ENCODE measurements around the gene ESRRA. TPM values are rescaled to one million over a fixed set of nuclear protein-coding genes. Genes with fewer than 3 reads are reported as not detected.

The ESRRA gene
- total RNA-seq, 1 donor from 2014 or later, result 12.0 TPM

DNA sequence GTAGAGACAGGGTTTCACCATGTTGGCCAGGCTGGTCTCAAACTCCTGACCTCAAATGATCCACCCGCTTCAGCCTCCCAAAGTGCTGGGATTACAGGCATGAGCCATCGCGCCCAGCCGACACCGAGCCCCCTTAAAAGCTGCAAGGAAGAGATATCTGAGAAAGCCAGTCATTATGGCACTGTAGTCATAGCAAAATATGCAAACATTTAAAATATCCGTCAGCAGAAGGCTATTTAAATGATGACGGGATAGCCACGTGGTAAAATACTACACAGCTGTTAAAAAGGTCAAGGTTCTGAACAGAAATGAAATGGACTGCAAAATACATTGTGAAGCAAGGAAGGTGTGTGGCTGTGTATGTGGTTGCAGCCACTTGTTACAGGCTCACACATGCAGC, 28.2 kb downstream of the ESRRA start:
- no peak for DNase-seq

DNA sequence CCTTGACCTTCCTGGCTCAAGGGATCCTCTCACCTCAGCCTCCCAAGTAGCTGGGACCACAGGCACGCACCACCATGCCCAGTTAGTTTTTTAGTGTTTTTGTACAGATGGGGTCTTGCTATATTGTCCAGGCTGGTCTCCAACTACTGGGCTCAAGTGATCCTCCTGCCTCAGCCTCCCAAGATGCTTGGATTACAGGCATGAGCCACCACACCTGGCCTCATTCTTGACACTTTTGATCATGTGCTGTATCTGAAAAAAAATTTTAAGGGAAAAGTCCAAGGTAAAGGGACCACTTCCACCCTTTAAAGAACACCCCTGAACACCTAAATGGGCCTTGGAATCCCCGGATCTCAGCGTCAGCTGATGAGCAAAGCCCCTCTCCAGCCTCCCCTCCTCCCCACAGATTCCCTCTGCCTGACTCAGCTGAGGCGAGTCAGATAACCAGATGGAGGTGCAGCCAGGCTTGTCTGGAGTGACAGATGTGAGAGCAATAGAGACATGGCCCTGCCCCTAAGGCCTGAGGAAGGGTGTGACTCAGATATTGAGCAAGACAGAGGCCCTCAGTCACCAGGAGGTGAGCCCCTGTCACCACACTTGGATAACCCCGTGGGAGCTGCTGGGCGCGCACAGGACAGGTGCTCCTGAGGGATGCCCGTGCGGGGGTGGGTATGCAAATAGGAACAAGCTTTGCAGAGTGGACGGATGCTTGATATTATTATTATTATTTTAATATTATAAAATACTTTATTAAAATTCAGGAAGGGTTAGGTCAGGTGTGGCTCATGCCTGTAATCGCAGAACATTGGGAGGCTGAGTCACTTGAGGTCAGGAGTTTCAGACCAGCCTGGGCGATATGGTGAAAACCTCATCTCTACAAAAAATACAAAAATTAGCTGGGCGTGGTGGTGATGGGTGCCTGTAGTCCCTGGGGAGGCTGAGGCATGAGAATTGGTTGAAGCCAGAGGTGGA, 29.7 kb downstream of the ESRRA start:
- DNase-seq, result no peak

DNA sequence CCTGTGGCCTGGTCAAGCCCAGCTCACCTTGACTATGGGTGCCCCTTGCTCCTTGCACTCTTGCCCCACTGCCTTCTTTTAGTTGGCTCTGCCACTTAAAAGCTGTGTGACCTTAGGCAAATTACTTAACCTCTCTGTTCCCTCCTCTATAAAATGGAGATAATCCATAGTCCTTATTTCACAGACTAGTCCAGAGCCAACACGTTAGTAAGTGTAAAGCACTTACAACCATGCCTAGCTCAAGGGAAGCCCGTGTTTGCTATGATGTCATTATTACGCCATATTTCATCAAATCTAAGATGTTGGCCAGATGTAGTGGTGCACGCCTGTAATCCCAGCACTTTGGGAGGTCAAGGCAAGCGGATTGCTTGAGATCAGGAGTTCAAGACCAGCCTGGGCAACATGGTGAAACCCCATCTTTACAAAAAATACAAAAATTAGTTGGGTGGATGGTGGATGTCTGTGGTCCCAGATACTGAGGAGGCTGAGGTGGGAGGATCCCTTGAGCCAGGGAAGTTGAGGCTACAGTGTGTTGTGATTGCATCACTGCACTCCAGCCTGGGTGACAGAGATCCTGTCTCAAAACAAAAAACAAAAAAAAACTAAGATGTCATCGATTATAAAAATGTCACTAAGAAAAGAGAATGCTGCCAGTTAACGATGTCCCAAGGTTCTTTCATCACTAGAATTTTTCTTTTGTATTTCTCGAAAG, 32.4 kb downstream of the ESRRA start:
- DNase-seq, result no peak

DNA sequence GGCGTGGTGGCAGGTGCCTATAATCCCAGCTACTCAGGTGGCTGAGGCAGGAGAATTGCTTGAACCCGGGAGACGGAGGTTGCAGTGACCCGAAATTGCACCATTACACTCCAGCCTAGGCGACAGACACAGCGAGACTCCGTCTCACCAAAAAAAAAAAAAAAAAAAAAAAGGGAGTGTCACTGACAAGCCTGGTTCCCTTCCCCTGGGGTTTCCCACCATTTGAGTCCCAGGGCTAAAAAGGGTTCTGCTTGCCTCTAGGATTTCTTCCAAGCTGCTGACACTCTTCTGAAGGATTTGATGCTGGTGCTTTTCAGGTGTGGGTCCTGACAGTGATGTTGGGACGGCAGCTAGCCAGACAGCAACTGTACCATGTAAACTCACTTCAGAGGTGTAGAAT, 33.4 kb downstream of the ESRRA start:
- DNase-seq, result no peak

DNA sequence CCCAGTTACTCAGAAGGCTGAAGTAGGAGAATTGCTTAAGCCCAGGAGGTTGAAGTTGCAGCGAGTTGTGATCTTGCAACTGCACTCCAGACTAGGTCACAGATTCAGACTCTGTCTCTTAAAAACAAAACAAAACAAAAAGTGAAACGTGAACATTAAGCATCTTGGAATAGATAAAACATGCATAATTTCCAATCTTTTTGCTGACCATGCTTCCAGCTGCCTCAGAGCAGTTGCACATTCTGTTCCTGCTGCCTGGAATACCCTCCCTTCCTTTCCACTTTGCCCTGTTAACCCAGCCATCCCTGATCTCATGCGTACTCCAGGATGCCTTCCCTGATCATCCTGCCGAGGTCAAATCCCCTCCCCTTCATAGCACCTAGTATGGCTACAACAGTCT, 34.0 kb downstream of the ESRRA start:
- DNase-seq, result no peak

DNA sequence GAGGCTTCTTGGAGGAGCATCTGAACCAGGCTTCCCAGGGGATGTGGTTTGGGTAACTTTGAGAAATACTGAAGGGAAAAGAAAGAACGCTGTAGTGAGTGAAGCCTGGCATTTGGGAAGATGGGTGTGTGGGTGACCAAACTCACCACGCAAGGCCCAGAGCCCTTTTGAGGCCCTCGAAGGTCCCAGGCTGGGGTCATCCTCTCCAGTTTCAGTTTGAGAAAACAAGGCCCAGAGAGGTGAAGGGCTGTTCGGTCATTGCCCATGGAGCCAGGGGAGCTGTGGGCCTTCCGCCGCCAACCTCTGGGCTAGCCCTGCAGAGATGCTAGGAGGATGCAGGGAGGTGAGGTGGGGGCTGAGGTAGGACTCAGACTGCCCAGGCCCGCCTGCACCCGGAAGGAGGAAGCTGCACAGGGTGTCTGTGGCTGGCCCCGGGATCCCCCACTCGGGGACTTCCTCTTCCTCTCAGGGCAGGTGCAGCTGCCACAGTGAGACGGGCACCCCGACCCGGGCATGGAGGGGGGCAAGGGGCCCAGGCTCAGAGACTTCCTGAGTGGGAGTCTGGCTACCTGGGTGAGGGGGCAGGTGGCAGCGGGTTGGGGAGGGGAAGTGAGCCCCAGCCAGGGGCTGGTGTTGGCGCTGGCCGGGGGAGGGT, 34.6 kb downstream of the ESRRA start, which contains the start of gene CCDC88B:
Gene CCDC88B, plus strand, starts transcription at position 451 of the 655 bp plus-strand sequence. Its CDS starts 63 bp downstream, at position 514.
- DNase-seq, result no peak

DNA sequence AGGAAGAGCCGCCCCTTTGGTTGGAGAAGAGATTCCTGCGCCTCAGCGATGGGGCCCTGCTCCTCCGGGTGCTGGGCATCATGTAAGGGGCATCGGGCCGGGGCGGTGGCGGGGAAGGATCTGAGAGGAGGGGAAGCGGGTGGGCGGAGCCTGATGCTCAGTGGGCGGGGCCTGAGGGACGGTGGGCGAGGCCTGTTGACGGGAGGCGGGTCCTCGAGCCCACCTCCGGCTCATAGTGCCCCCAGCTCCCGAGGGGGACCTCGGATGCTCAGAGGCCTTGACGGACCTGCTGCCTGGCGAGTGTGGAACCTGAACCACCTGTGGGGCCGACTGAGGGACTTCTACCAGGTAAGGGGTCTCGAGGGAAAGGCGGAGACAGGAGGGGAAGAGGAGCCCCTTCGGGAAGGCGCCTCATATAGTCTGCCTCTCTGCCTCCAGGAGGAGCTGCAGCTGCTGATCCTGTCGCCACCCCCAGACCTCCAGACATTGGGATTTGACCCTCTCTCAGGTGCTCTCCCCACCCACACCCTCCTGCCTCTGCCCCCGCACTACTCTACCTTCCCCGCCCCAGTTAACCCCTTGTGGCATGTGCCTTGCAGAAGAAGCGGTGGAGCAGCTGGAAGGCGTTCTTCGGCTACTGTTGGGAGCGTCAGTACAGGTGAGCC, 35.5 kb downstream of the ESRRA start:
- no peak for DNase-seq

DNA sequence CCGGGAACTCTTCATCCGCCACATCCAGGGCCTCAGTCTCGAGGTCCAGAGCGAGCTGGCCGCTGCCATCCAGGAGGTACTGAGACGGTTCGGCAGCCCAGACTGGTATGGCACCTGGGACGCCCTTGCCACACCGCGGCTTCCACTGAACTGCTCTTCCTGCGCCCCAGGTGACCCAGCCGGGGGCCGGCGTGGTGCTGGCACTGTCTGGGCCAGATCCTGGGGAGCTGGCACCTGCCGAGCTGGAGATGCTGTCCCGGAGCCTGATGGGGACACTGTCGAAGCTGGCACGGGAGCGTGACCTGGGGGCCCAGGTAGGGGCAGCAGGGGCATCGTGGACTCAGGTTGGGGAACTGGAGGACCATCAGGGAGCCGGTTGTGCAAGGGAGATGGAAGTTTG, 36.1 kb downstream of the ESRRA start:
- no peak for DNase-seq

DNA sequence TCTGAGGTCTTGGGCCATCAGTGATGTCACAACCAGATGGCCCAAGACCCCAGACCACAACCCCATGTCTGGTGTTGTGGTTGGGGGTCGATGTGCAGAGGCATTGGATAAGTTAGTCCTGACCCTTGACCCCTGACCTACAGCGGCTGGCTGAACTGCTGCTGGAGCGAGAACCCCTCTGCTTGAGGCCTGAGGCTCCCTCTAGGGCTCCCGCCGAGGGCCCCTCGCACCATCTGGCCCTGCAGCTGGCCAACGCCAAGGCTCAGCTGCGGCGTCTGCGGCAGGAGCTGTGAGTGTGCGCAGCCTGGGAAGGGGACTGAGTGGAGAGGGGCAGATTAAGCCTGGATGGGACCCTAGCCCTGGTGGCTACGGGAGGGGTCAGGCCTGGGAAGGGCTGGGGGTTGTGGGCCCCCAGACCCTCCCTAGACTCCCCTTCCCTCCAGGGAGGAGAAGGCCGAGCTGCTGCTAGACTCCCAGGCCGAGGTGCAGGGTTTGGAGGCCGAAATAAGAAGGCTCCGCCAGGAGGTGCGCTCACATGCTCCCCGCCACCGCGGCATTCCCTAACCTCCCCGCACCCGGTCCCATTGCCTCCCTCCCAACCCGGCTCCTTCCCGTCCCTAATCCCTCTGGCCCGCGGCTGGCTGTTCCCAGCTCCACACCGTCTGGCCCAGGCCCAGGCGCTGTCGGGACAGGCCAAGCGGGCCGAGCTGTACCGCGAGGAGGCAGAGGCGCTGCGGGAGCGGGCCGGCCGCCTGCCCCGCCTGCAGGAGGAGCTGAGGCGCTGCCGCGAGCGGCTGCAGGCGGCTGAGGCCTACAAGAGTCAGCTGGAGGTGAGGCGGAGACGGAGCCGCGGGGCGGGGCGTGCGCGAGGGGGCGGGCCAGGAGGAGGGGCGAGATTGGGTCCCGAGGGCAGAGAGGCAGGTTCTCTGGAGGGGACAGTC, 36.8 kb downstream of the ESRRA start:
- DNase-seq, result peak; percentile 51

DNA sequence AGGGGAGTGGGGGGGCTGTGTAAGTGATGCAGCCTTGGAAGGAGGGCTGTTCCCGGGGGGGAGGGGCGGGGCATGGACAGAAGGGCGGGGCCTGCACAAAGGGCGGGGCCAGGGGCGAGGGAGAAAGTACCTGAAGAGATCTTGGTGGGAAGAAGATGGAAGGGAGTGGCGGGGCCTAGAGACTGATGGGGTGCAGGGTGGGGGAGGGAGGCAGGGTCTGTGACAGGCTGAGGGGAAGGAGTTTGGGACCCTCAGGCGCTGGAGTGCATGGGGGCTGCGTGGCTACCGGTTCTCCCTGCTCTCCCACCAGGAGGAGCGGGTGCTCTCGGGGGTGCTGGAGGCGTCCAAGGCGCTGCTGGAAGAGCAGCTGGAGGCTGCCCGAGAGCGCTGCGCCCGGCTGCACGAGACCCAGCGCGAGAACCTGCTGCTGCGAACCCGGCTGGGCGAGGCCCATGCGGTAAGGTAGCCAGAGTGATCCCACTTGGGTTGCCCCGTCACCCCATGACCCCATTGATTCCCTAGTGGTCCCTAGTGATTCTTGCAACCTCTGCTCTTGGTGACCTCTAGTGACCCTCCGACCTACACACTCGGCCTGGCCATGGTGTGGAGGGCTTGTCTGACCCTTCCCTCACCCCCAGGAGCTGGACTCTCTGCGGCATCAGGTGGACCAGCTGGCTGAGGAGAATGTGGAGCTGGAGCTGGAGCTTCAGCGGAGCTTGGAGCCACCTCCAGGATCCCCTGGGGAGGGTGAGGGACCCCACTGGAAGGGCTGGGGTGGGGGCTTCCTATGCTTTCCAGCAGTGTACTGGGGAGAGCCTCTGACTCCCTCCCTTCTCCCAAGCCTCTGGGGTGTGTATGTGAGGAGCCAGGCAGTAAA, 37.8 kb downstream of the ESRRA start:
- DNase-seq, result no peak

DNA sequence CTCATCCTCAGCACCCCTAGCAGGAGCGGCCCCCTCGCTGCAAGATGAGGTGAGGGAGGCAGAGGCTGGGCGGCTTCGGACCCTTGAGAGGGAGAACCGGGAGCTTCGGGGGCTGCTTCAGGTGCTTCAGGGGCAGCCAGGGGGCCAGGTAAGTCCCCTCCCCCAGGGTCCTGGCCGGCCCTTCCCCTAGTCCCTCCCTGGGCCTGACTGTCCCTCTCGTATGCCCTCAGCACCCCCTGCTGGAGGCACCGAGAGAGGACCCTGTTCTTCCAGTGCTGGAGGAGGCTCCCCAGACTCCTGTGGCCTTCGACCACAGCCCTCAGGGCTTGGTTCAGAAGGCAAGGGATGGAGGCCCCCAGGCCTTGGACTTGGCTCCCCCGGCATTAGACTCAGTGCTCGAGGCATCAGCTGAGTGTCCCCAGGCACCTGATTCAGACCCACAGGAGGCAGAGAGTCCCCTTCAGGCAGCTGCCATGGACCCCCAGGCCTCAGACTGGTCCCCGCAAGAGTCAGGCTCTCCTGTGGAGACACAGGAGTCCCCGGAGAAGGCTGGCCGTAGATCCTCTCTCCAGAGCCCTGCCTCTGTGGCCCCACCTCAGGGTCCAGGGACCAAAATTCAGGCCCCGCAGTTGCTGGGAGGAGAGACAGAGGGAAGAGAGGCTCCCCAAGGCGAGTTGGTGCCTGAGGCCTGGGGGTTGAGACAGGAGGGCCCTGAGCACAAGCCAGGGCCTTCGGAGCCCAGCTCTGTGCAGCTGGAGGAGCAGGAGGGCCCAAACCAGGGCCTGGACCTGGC, 38.6 kb downstream of the ESRRA start:
- DNase-seq, result no peak

DNA sequence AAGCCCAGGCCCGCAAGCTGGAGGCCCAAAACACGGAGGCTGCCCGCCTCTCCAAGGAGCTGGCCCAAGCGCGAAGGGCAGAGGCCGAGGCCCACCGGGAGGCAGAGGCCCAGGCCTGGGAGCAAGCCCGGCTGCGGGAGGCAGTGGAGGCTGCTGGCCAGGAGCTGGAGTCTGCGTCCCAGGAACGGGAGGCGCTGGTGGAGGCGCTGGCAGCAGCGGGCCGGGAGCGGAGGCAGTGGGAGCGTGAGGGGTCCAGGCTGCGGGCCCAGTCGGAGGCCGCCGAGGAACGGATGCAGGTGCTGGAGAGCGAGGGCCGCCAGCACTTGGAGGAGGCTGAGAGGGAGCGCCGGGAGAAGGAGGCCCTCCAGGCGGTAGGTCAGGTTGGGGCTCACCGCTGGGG, 39.5 kb downstream of the ESRRA start:
- no peak for DNase-seq

DNA sequence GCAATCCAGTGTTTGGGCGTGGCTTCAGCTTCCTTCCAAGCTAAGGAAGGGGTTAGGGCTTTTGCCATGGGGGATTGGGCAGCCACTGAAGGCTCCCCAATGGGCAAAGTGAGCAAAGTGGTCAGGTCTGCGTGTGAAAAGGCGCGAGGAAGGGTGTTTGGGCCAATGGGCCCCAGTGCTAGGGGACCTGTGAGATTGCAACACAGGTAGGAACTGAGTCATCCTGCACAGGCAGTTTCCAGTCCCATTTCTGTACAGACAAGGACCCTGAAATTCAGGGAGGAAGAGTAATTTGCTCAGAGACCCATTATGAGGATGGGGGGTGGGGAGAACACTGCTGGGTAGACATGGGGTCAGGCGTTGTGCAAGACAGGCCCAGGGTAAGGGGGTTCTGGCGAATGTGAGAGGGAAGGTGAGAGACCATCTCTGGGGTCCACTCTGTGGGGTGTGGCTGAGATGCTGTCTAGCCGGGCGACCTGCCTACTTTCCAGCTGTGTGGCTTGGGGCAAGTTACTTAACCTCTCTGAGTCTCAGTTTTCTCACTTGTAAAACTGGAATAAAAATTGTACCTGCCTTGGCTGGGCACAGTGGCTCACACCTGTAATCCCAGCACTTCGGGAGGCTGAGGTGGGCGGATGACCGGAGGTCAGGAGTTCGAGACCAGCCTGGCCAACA, 42.0 kb downstream of the ESRRA start:
- DNase-seq, result no peak

DNA sequence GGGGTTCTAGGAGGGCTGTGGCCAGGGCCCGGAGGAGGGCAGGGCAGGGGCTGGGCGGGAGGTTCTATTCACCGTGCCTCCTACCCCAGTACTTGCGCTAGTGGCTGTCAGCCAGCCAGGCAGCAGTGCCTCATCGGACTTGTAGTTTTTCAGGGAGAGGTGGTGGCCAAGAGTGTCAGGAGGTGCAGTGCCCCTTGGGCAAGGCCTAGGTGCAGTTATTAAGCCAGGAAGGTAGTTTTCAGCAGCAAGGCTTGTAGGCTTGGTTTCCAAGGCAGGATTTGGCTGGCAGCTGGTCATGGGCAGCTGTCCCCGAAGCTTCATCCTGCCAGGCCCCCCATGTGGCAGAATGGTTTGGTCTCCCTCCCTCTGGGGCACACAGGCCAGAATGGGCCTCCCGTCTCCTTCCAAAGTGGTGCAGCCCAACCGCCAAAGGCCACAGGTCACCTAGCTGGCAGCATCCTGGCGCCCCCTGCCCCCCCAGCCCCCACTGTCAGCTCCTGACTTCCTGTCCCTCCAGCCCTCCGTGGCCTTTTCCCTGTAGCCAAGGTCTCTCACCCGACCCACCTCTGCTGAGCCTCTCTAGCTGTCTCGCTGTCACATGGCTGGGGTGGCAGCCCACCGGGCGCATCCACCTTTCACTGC, 43.2 kb downstream of the ESRRA start:
- DNase-seq, result no peak

DNA sequence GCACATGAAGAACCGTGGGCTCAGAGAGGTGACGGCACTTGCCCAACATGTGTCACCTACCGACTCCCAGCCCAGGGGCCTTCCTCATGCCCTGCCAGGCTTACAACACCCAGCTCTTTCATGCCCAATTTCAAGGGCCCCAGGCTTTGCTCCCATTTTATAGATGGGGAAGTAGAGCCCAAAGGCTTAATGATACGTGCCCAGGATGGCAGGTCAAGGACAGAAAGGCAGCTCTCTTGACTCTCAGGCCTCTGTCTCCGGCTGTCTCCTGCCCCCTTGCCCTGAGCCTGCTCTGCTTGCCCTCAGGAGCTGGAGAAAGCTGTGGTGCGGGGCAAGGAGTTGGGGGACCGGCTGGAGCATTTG, 43.7 kb downstream of the ESRRA start:
- DNase-seq, result no peak

DNA sequence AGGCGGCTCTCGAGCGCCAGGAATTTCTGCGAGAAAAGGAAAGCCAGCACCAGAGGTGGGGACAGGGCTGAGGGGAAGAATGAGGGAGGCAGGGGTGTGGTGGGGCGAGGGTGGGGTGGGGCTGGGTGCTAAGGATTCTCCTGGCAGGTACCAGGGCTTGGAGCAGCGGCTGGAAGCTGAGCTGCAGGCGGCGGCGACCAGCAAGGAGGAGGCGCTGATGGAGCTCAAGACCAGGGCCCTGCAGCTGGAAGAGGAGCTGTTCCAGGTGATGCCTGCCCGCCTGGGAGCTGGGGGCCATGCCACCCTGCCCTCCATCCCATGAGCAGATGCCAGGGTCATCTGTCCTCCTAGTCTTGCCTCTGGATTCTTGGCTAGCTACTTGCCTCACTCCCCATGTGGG, 44.1 kb downstream of the ESRRA start:
- DNase-seq, result no peak

DNA sequence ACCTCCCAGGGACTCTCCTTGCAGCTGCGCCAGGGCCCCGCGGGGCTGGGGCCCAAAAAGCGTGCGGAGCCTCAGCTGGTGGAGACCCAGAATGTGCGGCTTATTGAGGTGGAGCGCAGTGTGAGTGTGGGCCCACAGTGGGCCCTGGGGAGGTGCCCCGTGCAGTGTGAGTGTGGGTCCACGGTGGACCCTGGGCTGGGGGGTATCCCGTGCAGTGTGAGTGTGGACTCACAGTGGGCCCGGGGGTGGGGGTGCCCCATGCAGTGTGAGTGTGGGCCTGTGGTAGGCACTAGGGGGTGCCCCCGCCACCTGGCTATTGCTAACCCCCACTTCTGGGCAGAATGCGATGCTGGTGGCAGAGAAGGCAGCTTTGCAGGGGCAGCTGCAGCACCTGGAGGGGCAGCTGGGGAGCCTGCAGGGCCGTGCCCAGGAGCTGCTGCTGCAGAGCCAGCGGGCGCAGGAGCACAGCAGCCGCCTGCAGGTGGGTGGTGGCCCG, 45.9 kb downstream of the ESRRA start:
- DNase-seq, result no peak
